SK-N-SH (cell line): ENCODE measurements around the gene HAPLN2. TPM values are rescaled to one million over a fixed set of nuclear protein-coding genes. Genes with fewer than 3 reads are reported as not detected.

Source experiments
- CTCF ChIA-PET: fragments of 300-600, 350-600 bp; formaldehyde crosslinking; extraction: SDS; loops from one replicate; lab custom pipeline; 2021; lab: Yijun Ruan, JAX
- POLR2A ChIA-PET: fragments of 350-600 bp; sonication (Branson Sonifier 250); formaldehyde crosslinking; extraction: SDS; loops from one replicate; lab custom pipeline; 2020; ENCODE audit warnings: antibody characterized with exemption, inconsistent platforms; lab: Yijun Ruan, JAX
- DNase-seq: peaks from one replicate; pipeline ENCODE4 v3.0.0; 2012
- H2AFZ ChIP-seq: fragments of 200-600 bp; sonication (generic); 2 replicates; pipeline ENCODE4 v1.8.1; 2016; ENCODE audit warnings: antibody characterized with exemption, mild to moderate bottlenecking, low read depth
- H3F3A ChIP-seq: fragments of 200-600 bp; sonication (generic); replicated peaks from 2 replicates; pipeline ENCODE3; 2016; ENCODE audit warnings: antibody characterized with exemption, mild to moderate bottlenecking; ENCODE audit not compliant: insufficient read depth
- H3K27ac ChIP-seq, 2 experiments: fragments of 200-500 bp in 1 of 2; fragments of 200-600 bp in 1 of 2; sonication (Bioruptor generic) in 1 of 2; sonication (generic), shearing (Covaris generic) in 1 of 2; 2 replicates each; pipeline versions ENCODE4 v1.5.1 to v1.6.1; 2014 to 2016; ENCODE audit warnings: low read depth in 2 of 2, inconsistent platforms in 1 of 2, low read length in 1 of 2, mild to moderate bottlenecking in 1 of 2, mixed read lengths in 1 of 2
- H3K27me3 ChIP-seq: fragments of 200-600 bp; sonication (generic), shearing (Covaris generic); 2 replicates; pipeline ENCODE4 v1.6.1; 2016; ENCODE audit warnings: mixed run types; ENCODE audit not compliant: insufficient read depth
- H3K36me3 ChIP-seq, 2 experiments: fragments of 200-500 bp in 1 of 2; fragments of 200-600 bp in 1 of 2; sonication (Bioruptor generic) in 1 of 2; sonication (generic) in 1 of 2; replicated peaks in 1 of 2; 2 replicates each; pipeline versions ENCODE3 to v1.5.1; 2014 to 2016; ENCODE audit warnings: low read length in 1 of 2, mild to moderate bottlenecking in 1 of 2; ENCODE audit not compliant: insufficient read depth in 2 of 2, control insufficient read depth in 1 of 2
- H3K4me1 ChIP-seq, 2 experiments: fragments of 200-500 bp in 1 of 2; fragments of 200-600 bp in 1 of 2; sonication (Bioruptor generic) in 1 of 2; sonication (generic), shearing (Covaris generic) in 1 of 2; 2 replicates each; pipeline versions ENCODE4 v1.5.1 to v1.6.1; 2014 to 2016; ENCODE audit warnings: low read depth in 1 of 2, low read length in 1 of 2, mixed run types in 1 of 2; ENCODE audit not compliant: insufficient read depth in 2 of 2, control insufficient read depth in 1 of 2
- H3K4me2 ChIP-seq: fragments of 200-600 bp; sonication (generic), shearing (Covaris generic); 2 replicates; pipeline ENCODE4 v1.6.1; 2017; ENCODE audit warnings: mixed run types
- H3K4me3 ChIP-seq, 2 experiments: fragments of 200-500 bp in 1 of 2; fragments of 200-600 bp in 1 of 2; sonication (Bioruptor generic) in 1 of 2; sonication (generic), shearing (Covaris generic) in 1 of 2; 2 replicates each; pipeline versions ENCODE4 v1.5.1 to v1.8.1; 2014 to 2016; ENCODE audit warnings: low read depth in 2 of 2, inconsistent platforms in 1 of 2, low read length in 1 of 2, mild to moderate bottlenecking in 1 of 2, mixed read lengths in 1 of 2, moderate library complexity in 1 of 2
- H3K79me2 ChIP-seq: fragments of 200-600 bp; sonication (generic); 2 replicates; pipeline ENCODE4 v1.8.1; 2017; ENCODE audit warnings: mild to moderate bottlenecking; ENCODE audit not compliant: insufficient read depth
- H3K9ac ChIP-seq: fragments of 200-600 bp; sonication (generic); 2 replicates; pipeline ENCODE4 v1.6.1; 2017; ENCODE audit warnings: mixed run types
- H3K9me2 ChIP-seq: fragments of 200-600 bp; sonication (generic); 2 replicates; pipeline ENCODE4 v1.6.1; 2017; ENCODE audit warnings: mixed run types
- H3K9me3 ChIP-seq: fragments of 200-600 bp; sonication (generic); 2 replicates; pipeline ENCODE4 v1.6.1; 2017; ENCODE audit warnings: mixed run types, mild to moderate bottlenecking, moderate library complexity
- H4K20me1 ChIP-seq: fragments of 200-600 bp; sonication (generic); 2 replicates; pipeline ENCODE4 v1.6.1; 2017; ENCODE audit warnings: mild to moderate bottlenecking, mixed run types; ENCODE audit not compliant: insufficient read depth
- ELF1 ChIP-seq: IDR thresholded peaks from 2 replicates; pipeline ENCODE4 v1.4.0; 2012
- FOSL2 ChIP-seq: IDR thresholded peaks from 2 replicates; pipeline ENCODE4 v1.4.0; 2012; ENCODE audit warnings: low read depth, mild to moderate bottlenecking, moderate library complexity, borderline replicate concordance
- GATA2 ChIP-seq: sonication (generic); formaldehyde crosslinking; IDR thresholded peaks from 2 replicates; pipeline ENCODE4 v1.5.0; 2020; ENCODE audit warnings: mild to moderate bottlenecking, missing genetic modification reagents
- JUND ChIP-seq: IDR thresholded peaks from 2 replicates; pipeline ENCODE4 v1.4.0; 2012
- MAX ChIP-seq: IDR thresholded peaks from 2 replicates; pipeline ENCODE4 v1.4.0; 2012; ENCODE audit warnings: low read depth
- MXI1 ChIP-seq: IDR thresholded peaks from 2 replicates; pipeline ENCODE4 v1.6.1; 2012; ENCODE audit warnings: mild to moderate bottlenecking, low read depth, low read length, improper control_type of control experiment
- PBX3 ChIP-seq: IDR thresholded peaks from 2 replicates; pipeline ENCODE4; 2012
- POLR2AphosphoS5 ChIP-seq: IDR thresholded peaks from 2 replicates; pipeline ENCODE4 v1.6.1; 2012; ENCODE audit warnings: low read depth, low read length
- RCOR1 ChIP-seq: fragments of 150-350 bp; IDR thresholded peaks from 2 replicates; pipeline ENCODE4 v1.6.1; 2017; ENCODE audit warnings: antibody characterized with exemption, low read length
- REST ChIP-seq: IDR thresholded peaks from 2 replicates; pipeline ENCODE4 v1.6.1; 2012; ENCODE audit warnings: mild to moderate bottlenecking, low read depth, low read length, moderate library complexity
- RFX5 ChIP-seq: IDR thresholded peaks from 2 replicates; pipeline ENCODE4 v1.6.1; 2012; ENCODE audit warnings: mild to moderate bottlenecking, improper control_type of control experiment, low read length
- SMC3 ChIP-seq: IDR thresholded peaks from 2 replicates; pipeline ENCODE4 v1.6.1; 2012; ENCODE audit warnings: low read depth, low read length, improper control_type of control experiment
- TAF1 ChIP-seq: IDR thresholded peaks from 2 replicates; pipeline ENCODE4 v1.6.1; 2012; ENCODE audit warnings: low read depth, mild to moderate bottlenecking, low read length, moderate library complexity, borderline replicate concordance
- USF1 ChIP-seq: IDR thresholded peaks from 2 replicates; pipeline ENCODE4 v1.4.0; 2012; ENCODE audit warnings: low read depth, borderline replicate concordance
- ZBTB33 ChIP-seq: IDR thresholded peaks from 2 replicates; pipeline ENCODE4 v1.4.0; 2012; ENCODE audit warnings: low read depth, borderline replicate concordance
- WGBS: methylation state at CpG from one replicate; pipeline ENCODE4 v1.1.6; 2017; ENCODE audit warnings: low lambda C conversion rate; 5-methylcytosine and 5-hydroxymethylcytosine counted together
- polyA plus RNA-seq, 3 experiments: library from polyadenylated mRNA; depleted of rRNA; stranded (reverse); fragments of >200 nt; gene quantifications; 2 replicates each; pipeline ENCODE4 v1.2.3, GENCODE V29; 2012

HAPLN2 gene
- polyA plus RNA-seq, 1 of the 3 experiments (the other 2 are of a cell fraction): 0.20 TPM

- Histone ChIP-seq H3F3A (peaks cover 8% of the 10 kb centered on the region), H3K27me3 (no peaks in the 10 kb centered on the region), H3K79me2 (no peaks in the 10 kb centered on the region), H3K36me3 (no peaks in the 10 kb centered on the region), H3K4me2 (no peak overlapping the region), H3K27ac (no peak overlapping the region), H2AFZ (no peak overlapping the region), H3K9me3 (no peaks in the 10 kb centered on the region), H4K20me1 (peaks cover 8% of the 10 kb centered on the region), H3K9me2 (no peaks in the 10 kb centered on the region), H3K9ac (no peak overlapping the region), H3K4me3 (no peak overlapping the region), H3K4me1 (peaks cover 8 to 25% of the 10 kb centered on the region in 2 experiments; a peak in 2 of 4 replicates)
- 94% methylated on average over 2 of the region's 2 CpGs for WGBS
- TF ChIP-seq GATA2 (CRISPR knock-in tag): peak; percentile 30; the same call in 1 of the 2 replicates
- TF ChIP-seq RCOR1: peak; percentile 33; the same call in 1 of the 2 replicates
- no peak for TF ChIP-seq RFX5
- no peak for DNase-seq
- ChIA-PET CTCF (interaction anchor here (0.5 to 13.1 kb wide), 6 partner anchors 13 to 71 kb away, joined by 3 to 682 read pairs (median 153); partner anchors contain the start of genes BCAN, HAPLN2, ISG20L2 and METTL25B), POLR2A (interaction anchor here (1.9 kb wide), 1 partner anchor 28 kb away, joined by 7 read pairs; no protein-coding TSS in a partner anchor)
These were observed 36.1 kb downstream of the HAPLN2 start for GRCh38 chr1:156655151-156655903.

- no peaks in the 10 kb centered on the region for H3K79me2 ChIP-seq
- H3K4me3 ChIP-seq: no peak overlapping the region
- peaks cover 14 to 32% of the 10 kb centered on the region in 2 experiments; a peak in 3 of 4 replicates for H3K4me1 ChIP-seq
- no peak overlapping the region for H3K27ac ChIP-seq
- no peaks in the 10 kb centered on the region for H3K9me2 ChIP-seq
- no peak overlapping the region for H3K9ac ChIP-seq
- no peak for DNase-seq
- peaks cover 8% of the 10 kb centered on the region for H4K20me1 ChIP-seq
- no peaks in the 10 kb centered on the region for H3K36me3 ChIP-seq
- ChIA-PET CTCF (interaction anchor here (0.5 to 13.1 kb wide), 8 partner anchors 13 to 202 kb away, joined by 3 to 682 read pairs (median 52); partner anchors contain the start of genes BCAN, HAPLN2, ISG20L2 and METTL25B), POLR2A (interaction anchor here (0.6 to 1.9 kb wide), 3 partner anchors 28 to 42 kb away, joined by 3 to 7 read pairs (median 3); partner anchors contain the start of gene HAPLN2)
- no peak overlapping the region for H2AFZ ChIP-seq
- H3K9me3 ChIP-seq: no peaks in the 10 kb centered on the region
- no peak overlapping the region for H3K4me2 ChIP-seq
- 90% methylated on average over 9 of the region's 9 CpGs for WGBS
- peaks cover 15% of the 10 kb centered on the region for H3F3A ChIP-seq
- H3K27me3 ChIP-seq: no peaks in the 10 kb centered on the region
- TF ChIP-seq PBX3 (no peak), ELF1 (no peak), MAX (no peak), FOSL2 (no peak), MXI1 (no peak), RFX5 (no peak), TAF1 (no peak), JUND (no peak), SMC3 (no peak), ZBTB33 (no peak), USF1 (no peak), REST (no peak), POLR2AphosphoS5 (no peak)
These were observed 36.8 kb downstream of the HAPLN2 start for GRCh38 chr1:156655904-156656516.
